Keratinocyte (primary cell): ENCODE results near the gene NRG2.

ENCODE experiments used
- CTCF ChIP-seq, 3 experiments: IDR thresholded peaks in 1 of 3; conservative IDR thresholded peaks in 1 of 3; optimal IDR thresholded peaks in 1 of 3; 2 replicates in 2 of 3; 3 replicates in 1 of 3; pipeline versions ENCODE3 to v1.5.1; 2011; ENCODE audit warnings: low read length in 3 of 3, mild to moderate bottlenecking in 3 of 3, moderate library complexity in 2 of 3, control low read depth in 1 of 3, inconsistent platforms in 1 of 3; ENCODE audit not compliant: insufficient read depth in 2 of 3; ENCODE audit errors: extremely low read depth in 1 of 3
- EZH2 ChIP-seq: IDR thresholded peaks from one replicate; pipeline ENCODE4 v1.6.1; 2012; ENCODE audit warnings: inconsistent platforms, mild to moderate bottlenecking, low read length, moderate library complexity

- TF ChIP-seq CTCF (optimal IDR thresholded peaks at IDR 0.05 in 1 of 3, IDR thresholded peaks at IDR 0.05 in 1 of 3, conservative IDR thresholded peaks at IDR 0.05 in 1 of 3; ENCODE audit: extremely low read depth in 1 of 3, insufficient read depth in 2 of 3, low read length in 3 of 3) (no peak), EZH2 (no peak)
These were observed 141.9 kb downstream of the NRG2 start for GRCh38 chr5:139901251-139901575.
